ENCODE measurements around the gene LGR5. TPM values are rescaled to one million over a fixed set of nuclear protein-coding genes. Genes with fewer than 3 reads are reported as not detected.

The LGR5 gene
- total RNA-seq, 1 experiment from 2014 or later = 0.17 TPM

- TF ChIP-seq ETV6 (CRISPR knock-in tag; IDR thresholded peaks at IDR 0.05) (no peak), SMAD4 (CRISPR knock-in tag; IDR thresholded peaks at IDR 0.05) (no peak), JAZF1 (CRISPR knock-in tag; IDR thresholded peaks at IDR 0.05) (no peak), ZNF219 (CRISPR knock-in tag; IDR thresholded peaks at IDR 0.05; ENCODE audit: borderline replicate concordance) (no peak), PRRX2 (CRISPR knock-in tag; IDR thresholded peaks at IDR 0.05) (no peak)
These were observed 20.7 kb downstream of the LGR5 start (continued) for GRCh38 chr12:71460318-71460717.

GRCh38 chr12:71460850-71461609, 21.4 kb downstream of the LGR5 start:
- Mint-ChIP-seq H3K27me3 (ENCODE audit: low read depth) (peaks cover 17% of the 10 kb centered on the region), H3K27ac (no peak overlapping the region), H3K9me3 (no peaks in the 10 kb centered on the region), H3K36me3 (no peaks in the 10 kb centered on the region), H3K4me1 (peaks cover 8% of the 10 kb centered on the region), H3K4me3 (no peak overlapping the region)
- ATAC-seq = no peak
- no peak for TF ChIP-seq NFATC4 (CRISPR knock-in tag; IDR thresholded peaks at IDR 0.05)
- TF ChIP-seq ATF1 (CRISPR knock-in tag; IDR thresholded peaks at IDR 0.05) = no peak
- no peak for TF ChIP-seq ESRRA (CRISPR knock-in tag; IDR thresholded peaks at IDR 0.05; ENCODE audit: borderline replicate concordance)
- TF ChIP-seq ZSCAN18 (CRISPR knock-in tag; IDR thresholded peaks at IDR 0.05) = no peak
- no peak for TF ChIP-seq ZNF263 (CRISPR knock-in tag; IDR thresholded peaks at IDR 0.05; ENCODE audit: low read depth)
- no peak for TF ChIP-seq FOXJ3 (CRISPR knock-in tag; IDR thresholded peaks at IDR 0.05; ENCODE audit: borderline replicate concordance)
- CTCF ChIA-PET = no interaction called here
- no peak for DNase-seq (ENCODE audit: low spot score)
- POLR2A ChIA-PET = no interaction called here

GRCh38 chr12:71461787-71462328, 22.3 kb downstream of the LGR5 start:
- peaks cover 10% of the 10 kb centered on the region for H3K27me3 Mint-ChIP-seq (ENCODE audit: low read depth)
- no peak for TF ChIP-seq FOXJ3 (CRISPR knock-in tag; IDR thresholded peaks at IDR 0.05; ENCODE audit: borderline replicate concordance)
- no peak for TF ChIP-seq MAX (CRISPR knock-in tag; IDR thresholded peaks at IDR 0.05)
- TF ChIP-seq ZBTB21 (CRISPR knock-in tag; IDR thresholded peaks at IDR 0.05; ENCODE audit: borderline replicate concordance) = no peak
- no peak for TF ChIP-seq ZNF121 (CRISPR knock-in tag; IDR thresholded peaks at IDR 0.05)
- TF ChIP-seq NFE2L1 (CRISPR knock-in tag; IDR thresholded peaks at IDR 0.05) = no peak
- no peak for TF ChIP-seq CREB1 (CRISPR knock-in tag; IDR thresholded peaks at IDR 0.05)
- no peak for TF ChIP-seq NR2C2 (CRISPR knock-in tag; IDR thresholded peaks at IDR 0.05)
- ATAC-seq (no peak), DNase-seq (ENCODE audit: low spot score) (no peak)
- ChIA-PET POLR2A (no interaction called here), CTCF (no interaction called here)
- H3K27ac Mint-ChIP-seq = no peak overlapping the region
- H3K36me3 Mint-ChIP-seq = no peaks in the 10 kb centered on the region
- no peaks in the 10 kb centered on the region for H3K9me3 Mint-ChIP-seq
- H3K4me3 Mint-ChIP-seq = no peak overlapping the region
- H3K4me1 Mint-ChIP-seq = peaks cover 8% of the 10 kb centered on the region

- H3K27ac Mint-ChIP-seq = no peak overlapping the region
- TF ChIP-seq MAX (CRISPR knock-in tag; IDR thresholded peaks at IDR 0.05) (no peak), MLX (CRISPR knock-in tag; IDR thresholded peaks at IDR 0.05) (no peak), ZNF423 (CRISPR knock-in tag; IDR thresholded peaks at IDR 0.05) (no peak), ZNF396 (CRISPR knock-in tag; IDR thresholded peaks at IDR 0.05; ENCODE audit: borderline replicate concordance) (no peak), ERG (CRISPR knock-in tag; IDR thresholded peaks at IDR 0.05) (no peak), CREM (CRISPR knock-in tag; IDR thresholded peaks at IDR 0.05) (no peak), FOXJ3 (CRISPR knock-in tag; IDR thresholded peaks at IDR 0.05; ENCODE audit: borderline replicate concordance) (no peak), NFYB (CRISPR knock-in tag; conservative IDR thresholded peaks at IDR 0.05; ENCODE audit: low read depth) (no peak), SMAD4 (CRISPR knock-in tag; IDR thresholded peaks at IDR 0.05) (no peak), ZSCAN18 (CRISPR knock-in tag; IDR thresholded peaks at IDR 0.05) (no peak)
- no peak overlapping the region for H3K4me3 Mint-ChIP-seq
- no peaks in the 10 kb centered on the region for H3K27me3 Mint-ChIP-seq (ENCODE audit: low read depth)
- H3K9me3 Mint-ChIP-seq = no peaks in the 10 kb centered on the region
- H3K4me1 Mint-ChIP-seq = peaks cover 9% of the 10 kb centered on the region
- DNase-seq (ENCODE audit: low spot score) = no peak
- ATAC-seq = no peak
- ChIA-PET POLR2A (no interaction called here), CTCF (no interaction called here)
- H3K36me3 Mint-ChIP-seq = no peaks in the 10 kb centered on the region
These were observed 26.2 kb downstream of the LGR5 start for GRCh38 chr12:71465796-71466195.

All from WTC11 (cell line).